ENCODE measurements around the gene USP7.

Gene USP7

GRCh38 chr16:8963821-8964441, at the start of gene USP7:
TSS of gene USP7 (minus strand) at chr16:8963906. CDS start at chr16:8963285, 621 bp downstream.
- Histone ChIP-seq H3K36me3 (replicated peaks) (peaks cover 3% of the 10 kb centered on the region; the same call in 1 of the 2 replicates), H3K4me3 (peak within 1 kb of the TSS; percentile 77), H3K4me1 (peaks cover 37% of the 10 kb centered on the region), H3K27me3 (ENCODE audit: low read depth) (no peaks in the 10 kb centered on the region), H3K9me3 (no peaks in the 10 kb centered on the region)
- peak; percentile 83 to 93 for DNase-seq (ENCODE audit: low spot score in 2 of 2)
- in situ Hi-C loops (cut with MboI; ENCODE audit: low sequenced_read_pairs), result no loop called here

- in situ Hi-C loops (cut with MboI; ENCODE audit: low sequenced_read_pairs), result no loop called here
- H3K4me3 ChIP-seq, result no peak overlapping the region
- no peaks in the 10 kb centered on the region for H3K27me3 ChIP-seq (ENCODE audit: low read depth)
- peaks cover 2% of the 10 kb centered on the region; the same call in 1 of the 2 replicates for H3K4me1 ChIP-seq
- H3K36me3 ChIP-seq (replicated peaks), result no peaks in the 10 kb centered on the region
- peaks cover 6% of the 10 kb centered on the region; the same call in 1 of the 2 replicates for H3K9me3 ChIP-seq
- no peak for DNase-seq (ENCODE audit: low spot score in 2 of 2)
These were observed 49.8 kb upstream of the USP7 start for GRCh38 chr16:9013508-9013864.

- H3K9me3 ChIP-seq, result peaks cover 6% of the 10 kb centered on the region; the same call in 1 of the 2 replicates
- no peak overlapping the region for H3K4me3 ChIP-seq
- in situ Hi-C loops (cut with MboI; ENCODE audit: low sequenced_read_pairs), result no loop called here
- H3K27me3 ChIP-seq (ENCODE audit: low read depth), result no peaks in the 10 kb centered on the region
- peak in 1 of 2 experiments; percentile 72 for DNase-seq (ENCODE audit: low spot score in 2 of 2)
- H3K4me1 ChIP-seq, result peaks cover 3% of the 10 kb centered on the region; the same call in 1 of the 2 replicates
- no peaks in the 10 kb centered on the region for H3K36me3 ChIP-seq (replicated peaks)
These were observed 49.3 kb upstream of the USP7 start for GRCh38 chr16:9012848-9013507.

- no peak for DNase-seq (ENCODE audit: low spot score in 2 of 2)
- in situ Hi-C loops (cut with MboI; ENCODE audit: low sequenced_read_pairs), result no loop called here
- no peaks in the 10 kb centered on the region for H3K27me3 ChIP-seq (ENCODE audit: low read depth)
- no peaks in the 10 kb centered on the region for H3K36me3 ChIP-seq (replicated peaks)
- H3K4me1 ChIP-seq, result peaks cover 3% of the 10 kb centered on the region; the same call in 1 of the 2 replicates
- no peak overlapping the region for H3K4me3 ChIP-seq
- peaks cover 6% of the 10 kb centered on the region; the same call in 1 of the 2 replicates for H3K9me3 ChIP-seq
These were observed 48.6 kb upstream of the USP7 start for GRCh38 chr16:9012330-9012729.

- Histone ChIP-seq H3K4me3 (no peak overlapping the region), H3K4me1 (peaks cover 3% of the 10 kb centered on the region; the same call in 1 of the 2 replicates), H3K9me3 (no peaks in the 10 kb centered on the region), H3K27me3 (ENCODE audit: low read depth) (no peaks in the 10 kb centered on the region), H3K36me3 (replicated peaks) (no peaks in the 10 kb centered on the region)
- DNase-seq (ENCODE audit: low spot score in 2 of 2), result peak; percentile 73 to 91
- in situ Hi-C loops (cut with MboI; ENCODE audit: low sequenced_read_pairs), result loop anchor here (10.0 kb wide), 1 partner anchor 84 kb away; no protein-coding TSS in a partner anchor
These were observed 45.0 kb upstream of the USP7 start for GRCh38 chr16:9008601-9009260.

GRCh38 chr16:9007177-9007794, 43.6 kb upstream of the USP7 start:
- H3K9me3 ChIP-seq, result no peaks in the 10 kb centered on the region
- no peak for DNase-seq (ENCODE audit: low spot score in 2 of 2)
- peaks cover 3% of the 10 kb centered on the region; the same call in 1 of the 2 replicates for H3K4me1 ChIP-seq
- no peaks in the 10 kb centered on the region for H3K27me3 ChIP-seq (ENCODE audit: low read depth)
- H3K36me3 ChIP-seq (replicated peaks), result no peaks in the 10 kb centered on the region
- H3K4me3 ChIP-seq, result no peak overlapping the region
- in situ Hi-C loops (cut with MboI; ENCODE audit: low sequenced_read_pairs), result loop anchor here (10.0 kb wide), 1 partner anchor 82 kb away; no protein-coding TSS in a partner anchor

- H3K9me3 ChIP-seq, result no peaks in the 10 kb centered on the region
- DNase-seq (ENCODE audit: low spot score in 2 of 2), result no peak
- in situ Hi-C loops (cut with MboI; ENCODE audit: low sequenced_read_pairs), result loop anchor here (10.0 kb wide), 1 partner anchor 79 kb away; no protein-coding TSS in a partner anchor
- H3K36me3 ChIP-seq (replicated peaks), result no peaks in the 10 kb centered on the region
- H3K4me3 ChIP-seq, result no peak overlapping the region
- peaks cover 3% of the 10 kb centered on the region; the same call in 1 of the 2 replicates for H3K4me1 ChIP-seq
- H3K27me3 ChIP-seq (ENCODE audit: low read depth), result no peaks in the 10 kb centered on the region
These were observed 40.5 kb upstream of the USP7 start for GRCh38 chr16:9004183-9004582.

- Histone ChIP-seq H3K36me3 (replicated peaks) (no peaks in the 10 kb centered on the region), H3K27me3 (ENCODE audit: low read depth) (no peaks in the 10 kb centered on the region), H3K4me3 (no peak overlapping the region), H3K9me3 (no peaks in the 10 kb centered on the region), H3K4me1 (peaks cover 3% of the 10 kb centered on the region; the same call in 1 of the 2 replicates)
- in situ Hi-C loops (cut with MboI; ENCODE audit: low sequenced_read_pairs), result loop anchor here (10.0 kb wide), 1 partner anchor 79 kb away; no protein-coding TSS in a partner anchor
- DNase-seq (ENCODE audit: low spot score in 2 of 2), result no peak
These were observed 40.1 kb upstream of the USP7 start for GRCh38 chr16:9003763-9004162.

GRCh38 chr16:9003322-9003721, 39.6 kb upstream of the USP7 start:
- DNase-seq (ENCODE audit: low spot score in 2 of 2), result no peak
- Histone ChIP-seq H3K4me1 (no peaks in the 10 kb centered on the region), H3K36me3 (replicated peaks) (no peaks in the 10 kb centered on the region), H3K9me3 (no peaks in the 10 kb centered on the region), H3K27me3 (ENCODE audit: low read depth) (no peaks in the 10 kb centered on the region), H3K4me3 (no peak overlapping the region)
- in situ Hi-C loops (cut with MboI; ENCODE audit: low sequenced_read_pairs), result loop anchor here (10.0 kb wide), 1 partner anchor 79 kb away; no protein-coding TSS in a partner anchor

GRCh38 chr16:9002042-9002441, 38.3 kb upstream of the USP7 start:
- no peaks in the 10 kb centered on the region for H3K4me1 ChIP-seq
- H3K36me3 ChIP-seq (replicated peaks), result no peaks in the 10 kb centered on the region
- no peak for DNase-seq (ENCODE audit: low spot score in 2 of 2)
- no peaks in the 10 kb centered on the region for H3K9me3 ChIP-seq
- H3K4me3 ChIP-seq, result no peak overlapping the region
- in situ Hi-C loops (cut with MboI; ENCODE audit: low sequenced_read_pairs), result loop anchor here (10.0 kb wide), 1 partner anchor 77 kb away; no protein-coding TSS in a partner anchor
- H3K27me3 ChIP-seq (ENCODE audit: low read depth), result no peaks in the 10 kb centered on the region

GRCh38 chr16:9000664-9001063, 37.0 kb upstream of the USP7 start:
- H3K9me3 ChIP-seq, result no peaks in the 10 kb centered on the region
- H3K4me1 ChIP-seq, result no peaks in the 10 kb centered on the region
- H3K4me3 ChIP-seq, result no peak overlapping the region
- in situ Hi-C loops (cut with MboI; ENCODE audit: low sequenced_read_pairs), result loop anchor here (10.0 kb wide), 1 partner anchor 76 kb away; no protein-coding TSS in a partner anchor
- DNase-seq (ENCODE audit: low spot score in 2 of 2), result no peak
- H3K27me3 ChIP-seq (ENCODE audit: low read depth), result no peaks in the 10 kb centered on the region
- H3K36me3 ChIP-seq (replicated peaks), result no peaks in the 10 kb centered on the region

GRCh38 chr16:8999800-9000199, 36.1 kb upstream of the USP7 start:
- Histone ChIP-seq H3K4me3 (no peak overlapping the region), H3K4me1 (no peaks in the 10 kb centered on the region), H3K9me3 (no peaks in the 10 kb centered on the region), H3K36me3 (replicated peaks) (no peaks in the 10 kb centered on the region), H3K27me3 (ENCODE audit: low read depth) (no peaks in the 10 kb centered on the region)
- in situ Hi-C loops (cut with MboI; ENCODE audit: low sequenced_read_pairs), result loop anchor here (10.0 kb wide), 1 partner anchor 75 kb away; no protein-coding TSS in a partner anchor
- no peak for DNase-seq (ENCODE audit: low spot score in 2 of 2)

- H3K36me3 ChIP-seq (replicated peaks), result no peaks in the 10 kb centered on the region
- no peak overlapping the region for H3K4me3 ChIP-seq
- no peaks in the 10 kb centered on the region for H3K27me3 ChIP-seq (ENCODE audit: low read depth)
- in situ Hi-C loops (cut with MboI; ENCODE audit: low sequenced_read_pairs), result no loop called here
- H3K4me1 ChIP-seq, result no peaks in the 10 kb centered on the region
- DNase-seq (ENCODE audit: low spot score in 2 of 2), result no peak
- no peaks in the 10 kb centered on the region for H3K9me3 ChIP-seq
These were observed 34.4 kb upstream of the USP7 start for GRCh38 chr16:8998108-8998507.
